Panc1 (cell line): ENCODE results near the gene LRRC46. TPM values are rescaled to one million over a fixed set of nuclear protein-coding genes. Genes with fewer than 3 reads are reported as not detected.

Experiments
- ATAC-seq: fragments of 200-7000 bp; cut with Tn5 transposase; 2 replicates; pipeline ENCODE4 v1.9.1; 2020; ENCODE audit warnings: mild to moderate bottlenecking, moderate library complexity
- BruUV-seq: library from RNA; stranded (reverse); fragments of 400-500 nt; replicated peaks from 2 replicates; lab custom pipeline; 2021; lab: Mats Ljungman, UMichigan
- CTCF ChIA-PET: fragments of 300-600 bp; sonication (Branson Sonifier 250); formaldehyde crosslinking; loops from one replicate; lab custom pipeline; 2022; ENCODE audit warnings: antibody characterized with exemption; lab: Charles Lee
- POLR2A ChIA-PET: fragments of 300-600 bp; sonication (Branson Sonifier 250); formaldehyde crosslinking; loops from one replicate; lab custom pipeline; 2022; ENCODE audit warnings: antibody characterized with exemption; lab: Charles Lee
- DNase-seq: peaks from one replicate; pipeline ENCODE4 v3.0.0-alpha.2; 2010; ENCODE audit warnings: low read depth, low spot score
- H3K27ac ChIP-seq: 2 replicates; pipeline ENCODE4 v1.5.1; 2011; ENCODE audit warnings: mild to moderate bottlenecking, low read length, inconsistent platforms
- H3K27me3 ChIP-seq: fragments of 200-500 bp; sonication (Bioruptor generic); 2 replicates; pipeline ENCODE4 v1.6.0; 2014; ENCODE audit warnings: low read length, inconsistent platforms; ENCODE audit not compliant: control insufficient read depth, insufficient read depth
- H3K36me3 ChIP-seq: fragments of 200-500 bp; sonication (Bioruptor generic); 2 replicates; pipeline ENCODE4 v1.5.1; 2014; ENCODE audit warnings: inconsistent platforms, mild to moderate bottlenecking, low read length, moderate library complexity; ENCODE audit not compliant: control insufficient read depth, insufficient read depth
- H3K4me1 ChIP-seq: 2 replicates; pipeline ENCODE4 v1.5.1; 2011; ENCODE audit warnings: inconsistent platforms, mild to moderate bottlenecking, low read length, moderate library complexity; ENCODE audit not compliant: control insufficient read depth, insufficient read depth
- H3K4me3 ChIP-seq, 2 experiments: 2 replicates each; pipeline ENCODE4 v1.5.1; 2011 to 2012; ENCODE audit warnings: low read depth in 2 of 2, low read length in 2 of 2, mild to moderate bottlenecking in 2 of 2, inconsistent platforms in 1 of 2, moderate library complexity in 1 of 2
- H3K9me3 ChIP-seq: fragments of 200-500 bp; sonication (Bioruptor generic); 2 replicates; pipeline ENCODE4 v1.5.1; 2014; ENCODE audit warnings: low read depth, mild to moderate bottlenecking, inconsistent platforms, low read length, moderate library complexity; ENCODE audit not compliant: control insufficient read depth, insufficient read depth
- POLR2AphosphoS5 ChIP-seq: IDR thresholded peaks from 2 replicates; pipeline ENCODE4 v1.6.1; 2012; ENCODE audit warnings: mild to moderate bottlenecking, low read depth, low read length, moderate library complexity
- SIN3A ChIP-seq: IDR thresholded peaks from 2 replicates; pipeline ENCODE4 v1.6.1; 2012; ENCODE audit warnings: low read depth, mild to moderate bottlenecking, low read length, moderate library complexity, borderline replicate concordance; ENCODE audit not compliant: insufficient read depth
- TCF7L2 ChIP-seq: IDR thresholded peaks from 2 replicates; pipeline ENCODE4 v1.6.1; 2011; ENCODE audit warnings: mild to moderate bottlenecking, low read depth, low read length, inconsistent platforms
- in situ Hi-C: cut with HindIII; loops from 2 replicates; pipeline ENCODE4 v1.10.0; 2016; ENCODE audit warnings: low sequenced_read_pairs, low pct_unique_long_range_greater_than_20kb
- intact Hi-C: fragments of 100-400 bp; cut with micrococcal nuclease; formaldehyde crosslinking; loops from one replicate; pipeline ENCODE4 v1.10.0; 2022; ENCODE audit not compliant: unreplicated experiment
- total RNA-seq: library from RNA; stranded (reverse); gene quantifications from one replicate; pipeline ENCODE4 v1.2.1, GENCODE V29; 2021; ENCODE audit not compliant: unreplicated experiment
- TF ChIP-seq, protein P1 (sequence below): fragments of 450-650 bp; IDR thresholded peaks from 2 replicates; pipeline ENCODE4 v1.5.1; 2017; ENCODE audit warnings: mild to moderate bottlenecking
- TF ChIP-seq, protein P2 (sequence below), 2 experiments: IDR thresholded peaks; 2 replicates each; pipeline ENCODE4 v1.6.1; 2011 to 2012; ENCODE audit warnings: low read depth in 2 of 2, control low read depth in 1 of 2, low read length in 1 of 2, mild to moderate bottlenecking in 1 of 2, moderate library complexity in 1 of 2; ENCODE audit not compliant: insufficient read depth in 1 of 2

LRRC46 gene
- total RNA-seq, 1 experiment from 2014 or later = 1.9 TPM

DNA sequence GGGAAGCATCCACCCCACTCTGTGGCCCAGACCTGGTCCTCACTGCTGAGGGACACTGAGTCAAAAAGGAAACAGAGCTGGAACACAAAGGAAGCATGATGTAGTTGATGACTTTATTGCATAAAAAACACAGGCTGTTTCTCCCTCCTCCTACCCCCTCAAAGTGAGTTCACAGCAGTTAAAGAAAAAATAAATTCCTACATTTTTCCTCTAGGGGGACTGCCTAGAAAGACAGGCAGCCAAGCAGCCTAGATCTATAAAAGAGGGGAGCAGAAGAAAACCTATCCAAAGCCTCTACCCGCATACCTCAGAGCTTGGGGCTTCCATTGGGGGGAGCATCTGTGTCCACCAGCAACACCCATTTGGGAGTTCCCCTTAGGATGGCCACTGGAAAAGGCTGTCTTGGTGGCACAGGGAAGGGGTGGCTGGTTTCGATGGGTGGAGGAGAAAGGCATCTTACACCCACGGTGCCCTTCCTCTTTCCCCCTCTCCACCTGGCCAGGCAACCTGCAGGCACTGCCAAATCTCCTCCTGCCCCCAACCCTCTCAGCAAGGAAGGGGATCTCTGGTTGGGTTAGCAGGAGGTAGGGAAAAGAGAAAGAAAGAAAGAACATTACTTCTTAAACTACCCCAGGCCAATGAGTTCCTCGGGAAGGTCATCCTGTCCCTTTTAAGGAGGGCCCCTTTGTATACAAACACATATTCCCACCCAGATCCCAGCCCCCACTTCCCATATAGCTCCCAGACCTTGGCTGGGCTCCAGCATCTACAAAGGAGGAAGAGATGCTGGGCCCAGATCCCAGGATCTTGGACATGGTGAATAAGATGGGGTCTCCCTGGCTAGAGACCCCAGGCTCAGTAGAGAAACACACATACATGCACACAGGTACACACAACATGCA is 13.6 kb downstream of the LRRC46 start:
- no peak for ATAC-seq

DNA sequence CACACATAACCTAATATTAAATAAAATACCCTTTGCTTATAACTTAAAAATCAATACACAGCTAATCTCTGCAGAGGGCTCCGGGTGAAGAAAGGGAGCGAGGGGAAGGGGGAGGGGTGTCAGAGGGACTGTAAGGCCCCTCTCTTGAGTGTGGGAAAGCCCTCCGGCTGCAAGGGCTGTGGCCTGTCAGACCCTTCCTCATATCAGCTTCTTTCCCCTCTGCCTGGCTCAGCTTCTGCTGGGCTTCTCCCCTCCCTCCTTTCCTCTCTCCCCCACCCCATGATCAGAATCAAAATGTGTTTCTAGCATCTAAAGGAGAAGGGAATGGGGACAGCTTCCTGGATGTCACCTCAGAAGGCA is 14.2 kb downstream of the LRRC46 start:
- ATAC-seq (no peak), DNase-seq (no peak)
- no peaks in the 10 kb centered on the region for H3K36me3 ChIP-seq
- CTCF ChIA-PET = interaction anchor here (0.8 to 3.0 kb wide), 2 partner anchors 29 to 40 kb away, joined by 4 to 11 read pairs; no protein-coding TSS in a partner anchor
- no peak for TF ChIP-seq SIN3A
- TF ChIP-seq, protein P1, sequence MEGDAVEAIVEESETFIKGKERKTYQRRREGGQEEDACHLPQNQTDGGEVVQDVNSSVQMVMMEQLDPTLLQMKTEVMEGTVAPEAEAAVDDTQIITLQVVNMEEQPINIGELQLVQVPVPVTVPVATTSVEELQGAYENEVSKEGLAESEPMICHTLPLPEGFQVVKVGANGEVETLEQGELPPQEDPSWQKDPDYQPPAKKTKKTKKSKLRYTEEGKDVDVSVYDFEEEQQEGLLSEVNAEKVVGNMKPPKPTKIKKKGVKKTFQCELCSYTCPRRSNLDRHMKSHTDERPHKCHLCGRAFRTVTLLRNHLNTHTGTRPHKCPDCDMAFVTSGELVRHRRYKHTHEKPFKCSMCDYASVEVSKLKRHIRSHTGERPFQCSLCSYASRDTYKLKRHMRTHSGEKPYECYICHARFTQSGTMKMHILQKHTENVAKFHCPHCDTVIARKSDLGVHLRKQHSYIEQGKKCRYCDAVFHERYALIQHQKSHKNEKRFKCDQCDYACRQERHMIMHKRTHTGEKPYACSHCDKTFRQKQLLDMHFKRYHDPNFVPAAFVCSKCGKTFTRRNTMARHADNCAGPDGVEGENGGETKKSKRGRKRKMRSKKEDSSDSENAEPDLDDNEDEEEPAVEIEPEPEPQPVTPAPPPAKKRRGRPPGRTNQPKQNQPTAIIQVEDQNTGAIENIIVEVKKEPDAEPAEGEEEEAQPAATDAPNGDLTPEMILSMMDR = no peak
- no peak for TF ChIP-seq TCF7L2
- TF ChIP-seq, protein P2, sequence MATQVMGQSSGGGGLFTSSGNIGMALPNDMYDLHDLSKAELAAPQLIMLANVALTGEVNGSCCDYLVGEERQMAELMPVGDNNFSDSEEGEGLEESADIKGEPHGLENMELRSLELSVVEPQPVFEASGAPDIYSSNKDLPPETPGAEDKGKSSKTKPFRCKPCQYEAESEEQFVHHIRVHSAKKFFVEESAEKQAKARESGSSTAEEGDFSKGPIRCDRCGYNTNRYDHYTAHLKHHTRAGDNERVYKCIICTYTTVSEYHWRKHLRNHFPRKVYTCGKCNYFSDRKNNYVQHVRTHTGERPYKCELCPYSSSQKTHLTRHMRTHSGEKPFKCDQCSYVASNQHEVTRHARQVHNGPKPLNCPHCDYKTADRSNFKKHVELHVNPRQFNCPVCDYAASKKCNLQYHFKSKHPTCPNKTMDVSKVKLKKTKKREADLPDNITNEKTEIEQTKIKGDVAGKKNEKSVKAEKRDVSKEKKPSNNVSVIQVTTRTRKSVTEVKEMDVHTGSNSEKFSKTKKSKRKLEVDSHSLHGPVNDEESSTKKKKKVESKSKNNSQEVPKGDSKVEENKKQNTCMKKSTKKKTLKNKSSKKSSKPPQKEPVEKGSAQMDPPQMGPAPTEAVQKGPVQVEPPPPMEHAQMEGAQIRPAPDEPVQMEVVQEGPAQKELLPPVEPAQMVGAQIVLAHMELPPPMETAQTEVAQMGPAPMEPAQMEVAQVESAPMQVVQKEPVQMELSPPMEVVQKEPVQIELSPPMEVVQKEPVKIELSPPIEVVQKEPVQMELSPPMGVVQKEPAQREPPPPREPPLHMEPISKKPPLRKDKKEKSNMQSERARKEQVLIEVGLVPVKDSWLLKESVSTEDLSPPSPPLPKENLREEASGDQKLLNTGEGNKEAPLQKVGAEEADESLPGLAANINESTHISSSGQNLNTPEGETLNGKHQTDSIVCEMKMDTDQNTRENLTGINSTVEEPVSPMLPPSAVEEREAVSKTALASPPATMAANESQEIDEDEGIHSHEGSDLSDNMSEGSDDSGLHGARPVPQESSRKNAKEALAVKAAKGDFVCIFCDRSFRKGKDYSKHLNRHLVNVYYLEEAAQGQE (IDR thresholded peaks at IDR 0.05; ENCODE audit: insufficient read depth in 1 of 2, low read depth in 2 of 2, low read length in 1 of 2) = no peak
- TF ChIP-seq POLR2AphosphoS5 = no peak
- H3K27me3 ChIP-seq = no peaks in the 10 kb centered on the region
- POLR2A ChIA-PET = no interaction called here
- intact Hi-C loops (no loop called here), in situ Hi-C loops (no loop called here)
- no peaks in the 10 kb centered on the region for H3K9me3 ChIP-seq
- H3K4me1 ChIP-seq = peaks cover 15% of the 10 kb centered on the region
- H3K4me3 ChIP-seq = no peak overlapping the region
- no TSS peak for BruUV-seq
- H3K27ac ChIP-seq = no peak overlapping the region

More for the DNA sequence above, 13.6 kb downstream of the LRRC46 start:
- POLR2A ChIA-PET = interaction anchor here (0.6 kb wide), 1 partner anchor 49 kb away, joined by 3 read pairs; no protein-coding TSS in a partner anchor
- Histone ChIP-seq H3K27me3 (no peaks in the 10 kb centered on the region), H3K9me3 (no peaks in the 10 kb centered on the region), H3K36me3 (no peaks in the 10 kb centered on the region), H3K4me3 (no peak overlapping the region), H3K4me1 (peaks cover 17% of the 10 kb centered on the region), H3K27ac (no peak overlapping the region)
- DNase-seq = no peak
- intact Hi-C loops (loop anchor here (5.0 kb wide), 2 partner anchors 127 to 172 kb away; partner anchors contain the start of gene CDK5RAP3), in situ Hi-C loops (no loop called here)
- TF ChIP-seq POLR2AphosphoS5 (no peak), TCF7L2 (no peak), SIN3A (no peak)
- TF ChIP-seq, protein P2 (IDR thresholded peaks at IDR 0.05; ENCODE audit: insufficient read depth in 1 of 2, low read depth in 2 of 2, low read length in 1 of 2) = no peak
- TF ChIP-seq, protein P1 = peak; percentile 64
- no TSS peak for BruUV-seq
- CTCF ChIA-PET = interaction anchor here (0.6 to 5.2 kb wide), 4 partner anchors 25 to 45 kb away, joined by 3 to 78 read pairs (median 8); no protein-coding TSS in a partner anchor
